Esophagus muscularis mucosa (tissue), 3 donors: ENCODE data around the gene DLX6.

Experiments
- CTCF ChIP-seq, 3 experiments: fragments of 200-600 bp in 2 of 3; fragments of 450-650 bp in 1 of 3; sonication (generic) in 2 of 3; IDR thresholded peaks; one replicate each; pipeline ENCODE4 v1.5.1; 2017 to 2019; ENCODE audit warnings: antibody characterized with exemption in 3 of 3, mild to moderate bottlenecking in 2 of 3, moderate library complexity in 1 of 3
- POLR2A ChIP-seq: fragments of 450-650 bp; IDR thresholded peaks from one replicate; pipeline ENCODE4 v1.6.1; 2017; ENCODE audit warnings: antibody characterized with exemption, moderate library complexity, mild to moderate bottlenecking, low read depth

- TF ChIP-seq CTCF (IDR thresholded peaks at IDR 0.05) (no peak), POLR2A (no peak)
These were observed 9.9 kb downstream of the DLX6 start for GRCh38 chr7:97015279-97015678.
